ENCODE measurements around the gene SAG. TPM values are rescaled to one million over a fixed set of nuclear protein-coding genes. Genes with fewer than 3 reads are reported as not detected.

The SAG gene
- total RNA-seq, 1 donor from 2014 or later, result not detected

GRCh38 chr2:233275223-233275622, 32.4 kb upstream of the SAG start:
- Mint-ChIP-seq H3K27ac (ENCODE audit: unreplicated experiment) (no peak overlapping the region), H3K27me3 (ENCODE audit: unreplicated experiment) (peaks cover 4% of the 10 kb centered on the region), H3K36me3 (ENCODE audit: unreplicated experiment) (no peaks in the 10 kb centered on the region), H3K4me3 (ENCODE audit: unreplicated experiment) (no peak overlapping the region), H3K4me1 (ENCODE audit: low read depth, unreplicated experiment) (no peaks in the 10 kb centered on the region), H3K9me3 (ENCODE audit: unreplicated experiment) (no peaks in the 10 kb centered on the region)
- TF ChIP-seq CTCF (IDR thresholded peaks at IDR 0.05; ENCODE audit: partially characterized antibody, unreplicated experiment), result no peak
- no peak for DNase-seq

GRCh38 chr2:233278921-233279320, 28.7 kb upstream of the SAG start:
- H3K4me1 Mint-ChIP-seq (ENCODE audit: low read depth, unreplicated experiment), result no peaks in the 10 kb centered on the region
- no peak overlapping the region for H3K27ac Mint-ChIP-seq (ENCODE audit: unreplicated experiment)
- H3K9me3 Mint-ChIP-seq (ENCODE audit: unreplicated experiment), result peaks cover 2% of the 10 kb centered on the region
- H3K4me3 Mint-ChIP-seq (ENCODE audit: unreplicated experiment), result no peak overlapping the region
- TF ChIP-seq CTCF (IDR thresholded peaks at IDR 0.05; ENCODE audit: partially characterized antibody, unreplicated experiment), result no peak
- peaks cover 3% of the 10 kb centered on the region for H3K27me3 Mint-ChIP-seq (ENCODE audit: unreplicated experiment)
- no peaks in the 10 kb centered on the region for H3K36me3 Mint-ChIP-seq (ENCODE audit: unreplicated experiment)
- DNase-seq, result no peak

GRCh38 chr2:233280114-233280693, 27.4 kb upstream of the SAG start:
- Mint-ChIP-seq H3K27ac (ENCODE audit: unreplicated experiment) (no peak overlapping the region), H3K4me1 (ENCODE audit: low read depth, unreplicated experiment) (no peaks in the 10 kb centered on the region), H3K9me3 (ENCODE audit: unreplicated experiment) (peaks cover 2% of the 10 kb centered on the region), H3K36me3 (ENCODE audit: unreplicated experiment) (no peaks in the 10 kb centered on the region), H3K4me3 (ENCODE audit: unreplicated experiment) (no peak overlapping the region), H3K27me3 (ENCODE audit: unreplicated experiment) (peaks cover under 1% of the 10 kb centered on the region)
- TF ChIP-seq CTCF (IDR thresholded peaks at IDR 0.05; ENCODE audit: partially characterized antibody, unreplicated experiment), result no peak
- no peak for DNase-seq

- H3K9me3 Mint-ChIP-seq (ENCODE audit: unreplicated experiment), result peaks cover 5% of the 10 kb centered on the region
- H3K4me3 Mint-ChIP-seq (ENCODE audit: unreplicated experiment), result no peak overlapping the region
- TF ChIP-seq CTCF (IDR thresholded peaks at IDR 0.05; ENCODE audit: partially characterized antibody, unreplicated experiment), result no peak
- no peaks in the 10 kb centered on the region for H3K27me3 Mint-ChIP-seq (ENCODE audit: unreplicated experiment)
- no peaks in the 10 kb centered on the region for H3K36me3 Mint-ChIP-seq (ENCODE audit: unreplicated experiment)
- H3K27ac Mint-ChIP-seq (ENCODE audit: unreplicated experiment), result no peak overlapping the region
- no peak for DNase-seq
- no peaks in the 10 kb centered on the region for H3K4me1 Mint-ChIP-seq (ENCODE audit: low read depth, unreplicated experiment)
These were observed 26.1 kb upstream of the SAG start for GRCh38 chr2:233281553-233281952.

GRCh38 chr2:233281992-233282603, 25.5 kb upstream of the SAG start:
- Mint-ChIP-seq H3K27ac (ENCODE audit: unreplicated experiment) (no peak overlapping the region), H3K9me3 (ENCODE audit: unreplicated experiment) (peaks cover 5% of the 10 kb centered on the region), H3K4me3 (ENCODE audit: unreplicated experiment) (no peak overlapping the region), H3K36me3 (ENCODE audit: unreplicated experiment) (no peaks in the 10 kb centered on the region), H3K27me3 (ENCODE audit: unreplicated experiment) (no peaks in the 10 kb centered on the region), H3K4me1 (ENCODE audit: low read depth, unreplicated experiment) (no peaks in the 10 kb centered on the region)
- no peak for TF ChIP-seq CTCF (IDR thresholded peaks at IDR 0.05; ENCODE audit: partially characterized antibody, unreplicated experiment)
- DNase-seq, result no peak

All from glutamatergic neuron (in vitro differentiated cells).